Measurements from ENCODE around the gene DPP10.

Gene DPP10

DNA sequence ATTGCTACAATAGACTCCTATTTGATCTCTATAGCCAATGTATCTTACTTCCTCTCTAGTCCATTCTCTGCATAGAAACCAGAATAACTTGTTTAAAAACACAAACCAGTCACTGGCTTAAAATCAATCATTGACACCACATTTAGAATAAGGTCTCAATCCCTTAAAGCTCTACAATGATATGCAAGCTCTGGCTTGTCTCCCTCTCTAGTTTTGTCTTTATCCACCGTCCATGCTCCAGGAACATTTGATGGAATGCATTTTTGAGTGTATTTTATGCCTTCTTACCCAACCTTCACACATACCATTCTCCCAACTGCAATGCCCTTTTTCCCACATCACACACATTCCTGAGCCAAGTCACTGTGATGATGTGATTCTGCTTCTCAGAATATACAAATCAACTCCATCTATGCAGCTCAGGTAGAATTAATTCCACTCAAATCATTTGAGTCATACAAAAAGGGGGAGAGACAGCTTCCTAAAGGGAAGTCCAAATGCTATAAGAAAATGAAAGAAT, 1107.2 kb downstream of the DPP10 start:
- no peak for DNase-seq
- in situ Hi-C loops (cut with MboI; ENCODE audit: low pct_unique_long_range_greater_than_20kb, low sequenced_read_pairs), result no loop called here

DNA sequence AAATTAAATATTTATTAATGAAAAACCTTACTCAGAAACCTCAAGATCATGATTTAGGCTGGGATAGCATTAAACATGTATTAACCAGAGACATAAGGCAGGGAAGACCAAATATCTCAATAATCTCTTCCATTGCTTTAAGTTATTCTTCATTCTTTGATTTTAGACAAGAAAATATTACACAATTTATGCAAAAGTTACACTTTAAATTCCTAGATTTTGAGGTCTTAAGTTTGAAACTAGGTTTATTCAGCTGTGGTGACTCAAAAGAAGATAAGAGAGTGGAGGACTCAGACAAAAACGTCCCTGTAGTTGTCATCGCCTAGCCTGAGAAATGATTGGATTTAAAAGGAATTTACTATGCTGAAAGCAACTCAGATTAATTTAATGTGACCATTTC, 1110.3 kb downstream of the DPP10 start:
- in situ Hi-C loops (cut with MboI; ENCODE audit: low pct_unique_long_range_greater_than_20kb, low sequenced_read_pairs), result no loop called here
- DNase-seq, result no peak

DNA sequence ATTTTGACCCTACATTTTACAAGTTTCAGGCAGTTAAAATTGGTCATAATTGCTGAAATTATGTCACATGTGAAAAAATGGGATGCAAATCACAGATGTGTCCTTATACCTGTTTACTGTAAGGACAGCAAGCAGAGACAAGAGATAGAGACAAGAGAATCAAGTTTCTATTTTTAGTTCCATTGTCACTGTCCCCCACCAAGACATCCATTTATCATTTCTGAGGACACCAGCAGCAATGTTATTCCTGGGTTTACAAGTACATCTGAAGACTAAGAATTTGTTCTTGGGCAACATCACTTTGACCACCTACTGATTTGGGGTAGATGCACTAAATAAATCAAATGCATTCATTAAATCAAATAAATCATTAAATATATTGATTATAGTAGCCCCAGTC, 1111.7 kb downstream of the DPP10 start:
- in situ Hi-C loops (cut with MboI; ENCODE audit: low pct_unique_long_range_greater_than_20kb, low sequenced_read_pairs), result no loop called here
- no peak for DNase-seq

DNA sequence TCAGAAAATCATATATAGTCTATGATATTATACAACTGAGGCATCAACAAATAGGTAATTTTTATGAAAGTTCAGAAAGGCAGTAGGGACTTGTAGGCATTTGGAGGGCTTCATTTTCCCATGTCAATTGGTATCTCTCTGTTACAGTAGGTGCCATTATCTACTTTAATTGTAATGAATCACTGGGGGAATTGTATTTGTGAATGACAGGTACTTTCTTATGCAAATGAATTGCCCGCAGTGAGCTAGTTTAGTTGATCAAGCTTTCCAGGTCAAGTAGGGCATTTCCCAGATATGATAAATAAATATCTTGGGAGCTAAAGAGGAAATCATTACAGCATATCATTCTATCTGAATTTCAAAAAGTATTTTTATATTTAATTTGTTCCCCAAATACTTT, 1116.3 kb downstream of the DPP10 start:
- no peak for DNase-seq
- in situ Hi-C loops (cut with MboI; ENCODE audit: low pct_unique_long_range_greater_than_20kb, low sequenced_read_pairs), result no loop called here

DNA sequence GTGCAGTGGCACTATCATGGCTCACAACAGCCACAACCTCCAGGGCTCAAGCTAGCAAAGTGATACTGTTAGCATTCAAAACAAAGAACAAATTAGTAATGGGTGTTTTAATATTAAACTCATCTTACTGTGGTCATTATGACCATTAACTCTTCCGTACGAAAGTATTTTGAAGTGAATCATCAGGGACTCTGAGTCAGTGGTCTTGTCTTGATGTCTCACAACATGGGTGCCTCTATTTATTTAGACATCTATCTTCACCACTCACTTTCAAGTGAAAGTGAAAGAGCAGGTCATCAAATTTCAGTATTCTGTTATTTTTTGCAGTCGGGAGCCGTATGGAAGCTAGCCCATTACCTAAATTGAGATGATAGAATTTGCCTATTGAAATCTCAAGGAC, 1118.2 kb downstream of the DPP10 start:
- DNase-seq, result no peak
- in situ Hi-C loops (cut with MboI; ENCODE audit: low pct_unique_long_range_greater_than_20kb, low sequenced_read_pairs), result no loop called here

DNA sequence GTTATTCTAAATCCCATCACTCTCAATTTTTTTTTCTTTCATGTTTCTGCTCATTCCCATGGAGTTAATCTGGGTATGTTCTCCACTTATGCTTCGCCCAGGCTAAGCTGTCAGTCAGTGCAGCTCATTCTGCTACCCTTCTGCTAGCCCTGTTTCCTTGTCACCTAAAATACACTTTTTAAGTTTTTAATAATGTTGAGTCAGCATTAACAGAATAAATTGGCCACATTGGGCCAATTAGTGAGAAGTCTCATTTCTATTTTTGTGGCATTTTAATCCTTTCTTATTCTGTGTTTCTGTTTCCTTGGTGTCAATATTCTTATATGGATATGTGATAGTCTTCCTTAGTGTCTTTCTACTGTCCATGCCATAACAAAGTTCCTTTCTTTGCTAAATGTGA, 1126.2 kb downstream of the DPP10 start:
- in situ Hi-C loops (cut with MboI; ENCODE audit: low pct_unique_long_range_greater_than_20kb, low sequenced_read_pairs), result no loop called here

DNA sequence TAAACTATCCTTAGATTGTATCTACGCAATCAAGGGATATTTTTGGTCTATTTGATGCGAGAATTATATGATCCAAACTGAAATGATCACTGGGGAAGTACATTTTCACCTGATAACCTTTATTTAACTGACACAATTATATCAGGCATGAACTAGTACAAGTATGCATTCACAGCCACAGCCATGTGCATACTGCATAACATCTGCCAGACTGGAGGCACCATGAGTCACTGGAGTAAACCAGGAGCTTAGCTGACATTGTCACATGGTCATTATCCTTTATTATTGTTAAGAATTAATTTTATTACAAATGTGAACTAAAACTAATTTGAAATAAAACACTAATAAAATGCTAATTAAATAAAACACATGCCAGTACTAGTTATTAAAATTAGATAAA, 1127.1 kb downstream of the DPP10 start:
- in situ Hi-C loops (cut with MboI; ENCODE audit: low pct_unique_long_range_greater_than_20kb, low sequenced_read_pairs), result no loop called here
- DNase-seq, result no peak

More for the DNA sequence above, 1126.2 kb downstream of the DPP10 start:
- no peak for DNase-seq

DNA sequence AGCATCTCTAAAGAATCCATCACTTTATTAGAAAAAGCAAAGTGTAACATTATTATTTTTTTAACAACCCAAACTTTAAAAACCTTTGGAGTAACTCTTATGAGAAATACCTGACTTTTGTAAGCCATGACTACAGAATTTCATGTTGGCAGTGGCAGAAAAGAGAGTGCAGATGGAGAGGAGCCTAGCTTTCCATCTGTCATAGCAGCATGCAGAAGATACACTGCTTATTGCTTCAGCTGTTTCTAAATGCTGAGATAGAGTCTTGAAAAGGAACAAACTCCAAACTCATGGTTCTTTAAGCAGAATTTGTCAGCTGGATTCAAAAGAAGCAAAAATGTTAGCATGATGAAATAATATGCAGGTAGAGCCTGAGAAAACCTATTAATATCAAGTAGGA, 1130.3 kb downstream of the DPP10 start:
- DNase-seq, result no peak
- in situ Hi-C loops (cut with MboI; ENCODE audit: low pct_unique_long_range_greater_than_20kb, low sequenced_read_pairs), result no loop called here

DNA sequence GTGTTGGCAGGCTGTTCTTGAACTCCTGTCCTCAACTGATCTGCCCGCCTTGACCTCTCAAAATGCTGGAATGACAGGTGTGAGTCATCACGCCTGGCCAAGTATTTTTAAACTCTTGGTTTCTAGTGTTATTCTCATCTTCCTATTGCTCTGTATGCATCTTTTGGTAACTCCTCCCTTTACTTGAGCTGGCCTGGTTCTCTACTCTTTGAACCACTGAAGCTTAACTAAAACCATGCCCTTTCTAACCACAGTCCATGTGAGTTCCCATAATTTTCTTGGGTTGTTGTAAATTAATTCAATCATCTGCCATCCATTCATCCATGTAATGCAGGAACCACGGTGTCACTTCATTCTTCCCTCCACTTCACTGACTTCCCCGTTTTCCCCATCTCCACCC, 1131.3 kb downstream of the DPP10 start:
- in situ Hi-C loops (cut with MboI; ENCODE audit: low pct_unique_long_range_greater_than_20kb, low sequenced_read_pairs), result no loop called here
- no peak for DNase-seq

DNA sequence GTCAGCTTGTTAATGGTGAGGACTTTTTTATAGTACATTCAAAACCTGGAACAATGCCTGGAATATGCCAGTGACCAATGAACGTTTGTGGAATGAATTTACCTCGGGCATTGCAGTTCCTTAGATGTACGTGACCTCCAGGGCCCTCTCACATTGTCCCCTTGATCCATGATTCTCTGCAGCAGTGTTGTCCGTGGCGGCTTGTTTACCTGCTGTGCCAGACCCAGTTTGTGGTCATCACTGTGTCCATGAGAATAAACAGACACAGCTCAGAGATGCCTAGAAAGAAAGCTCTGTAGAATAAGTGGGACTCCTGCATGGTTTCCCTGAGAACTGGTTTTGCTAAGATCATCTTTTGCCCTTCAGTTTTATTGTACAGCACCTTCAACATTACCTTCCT, 1132.2 kb downstream of the DPP10 start:
- in situ Hi-C loops (cut with MboI; ENCODE audit: low pct_unique_long_range_greater_than_20kb, low sequenced_read_pairs), result no loop called here
- DNase-seq, result no peak

DNA sequence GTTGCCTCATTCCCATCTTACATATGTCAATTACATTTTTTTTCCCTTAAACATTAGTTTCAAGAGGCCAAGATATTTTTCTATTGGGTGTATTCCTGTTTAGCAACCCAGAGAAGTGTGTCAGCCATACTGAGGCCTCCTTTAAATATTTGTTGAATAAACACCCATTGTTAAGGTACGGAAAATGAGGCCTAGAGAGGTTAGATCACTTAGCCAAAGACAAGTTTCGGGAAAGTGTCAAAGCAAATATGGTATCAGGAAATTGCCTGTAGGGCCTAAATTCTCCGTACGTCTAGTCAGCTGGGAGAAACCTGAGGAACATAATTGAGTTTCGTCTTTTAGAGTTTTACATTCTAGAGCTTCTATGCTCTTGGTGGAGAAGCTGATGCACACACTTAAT, 1138.3 kb downstream of the DPP10 start:
- in situ Hi-C loops (cut with MboI; ENCODE audit: low pct_unique_long_range_greater_than_20kb, low sequenced_read_pairs), result no loop called here
- DNase-seq, result no peak

DNA sequence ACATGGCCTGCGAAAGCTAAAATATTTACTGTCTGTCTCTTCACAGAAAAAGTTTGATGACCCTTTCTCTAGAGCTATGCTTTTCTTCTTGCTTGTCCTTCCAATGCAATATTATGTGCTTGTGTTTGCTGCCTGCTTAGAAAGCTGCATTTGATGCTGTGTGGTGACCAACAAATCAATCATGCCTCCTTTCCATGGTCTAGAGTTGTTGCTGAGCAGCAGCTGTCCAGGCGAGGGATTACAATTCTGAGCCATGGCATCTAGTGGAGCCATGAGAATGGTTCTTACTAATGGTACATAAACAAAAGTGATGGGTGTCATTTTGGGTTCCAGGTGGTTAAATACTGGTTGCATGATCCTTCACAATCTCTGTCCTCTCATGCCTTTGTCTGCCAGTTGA, 1142.1 kb downstream of the DPP10 start:
- in situ Hi-C loops (cut with MboI; ENCODE audit: low pct_unique_long_range_greater_than_20kb, low sequenced_read_pairs), result no loop called here
- DNase-seq, result no peak

DNA sequence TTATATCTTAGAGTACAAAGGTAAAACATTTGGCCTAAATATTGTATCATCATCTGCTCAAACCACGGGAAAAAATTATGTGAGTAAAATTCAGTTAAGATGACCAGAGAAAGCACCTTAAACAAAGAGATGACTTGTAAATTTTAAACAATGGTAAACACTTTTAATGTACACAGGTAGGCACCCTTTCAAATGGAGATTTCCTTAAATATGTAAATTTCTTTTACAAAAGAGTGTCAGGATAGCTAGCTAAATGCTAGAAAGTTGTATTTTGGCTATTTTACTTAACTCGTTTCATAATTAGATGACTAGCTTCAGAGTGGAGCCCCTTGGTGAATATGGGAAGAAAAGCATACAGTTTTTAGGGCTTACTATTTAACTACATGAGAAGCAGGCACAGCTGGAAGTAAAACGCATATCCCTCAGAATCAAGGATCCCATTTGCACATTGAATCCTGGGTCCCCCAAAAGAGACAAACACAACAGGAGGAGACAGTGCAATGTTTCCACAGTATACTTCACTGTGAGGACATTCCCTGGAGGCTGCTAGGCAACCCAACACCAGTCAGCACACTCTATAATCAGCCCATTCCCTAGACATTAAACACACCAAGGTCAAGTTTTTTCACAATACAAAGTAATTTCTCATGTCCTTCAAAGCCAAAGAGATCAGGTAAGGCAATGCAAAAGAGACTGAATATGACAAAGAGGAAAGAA, 1154.4 kb downstream of the DPP10 start:
- in situ Hi-C loops (cut with MboI; ENCODE audit: low pct_unique_long_range_greater_than_20kb, low sequenced_read_pairs), result no loop called here
- no peak for DNase-seq

DNA sequence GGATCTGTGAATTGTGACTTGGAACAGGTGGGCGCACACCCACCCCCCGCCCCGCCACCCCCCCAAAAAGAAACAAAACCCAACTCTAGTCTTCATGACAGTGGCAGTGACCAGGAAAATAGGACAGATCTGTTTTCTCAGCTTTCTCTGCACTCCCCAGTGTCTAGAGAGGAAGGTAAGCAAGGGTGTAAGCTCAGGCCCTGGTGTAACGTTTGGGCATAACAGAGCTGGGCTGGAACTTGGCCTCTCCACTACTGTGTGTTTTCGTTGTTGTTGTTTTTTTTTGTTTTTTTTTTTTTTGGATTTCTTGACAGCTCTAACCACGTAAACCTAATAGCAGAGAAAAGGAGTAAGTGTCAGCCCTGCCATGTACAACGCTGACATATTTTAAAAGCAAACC, 1160.8 kb downstream of the DPP10 start:
- no peak for DNase-seq
- in situ Hi-C loops (cut with MboI; ENCODE audit: low pct_unique_long_range_greater_than_20kb, low sequenced_read_pairs), result no loop called here

DNA sequence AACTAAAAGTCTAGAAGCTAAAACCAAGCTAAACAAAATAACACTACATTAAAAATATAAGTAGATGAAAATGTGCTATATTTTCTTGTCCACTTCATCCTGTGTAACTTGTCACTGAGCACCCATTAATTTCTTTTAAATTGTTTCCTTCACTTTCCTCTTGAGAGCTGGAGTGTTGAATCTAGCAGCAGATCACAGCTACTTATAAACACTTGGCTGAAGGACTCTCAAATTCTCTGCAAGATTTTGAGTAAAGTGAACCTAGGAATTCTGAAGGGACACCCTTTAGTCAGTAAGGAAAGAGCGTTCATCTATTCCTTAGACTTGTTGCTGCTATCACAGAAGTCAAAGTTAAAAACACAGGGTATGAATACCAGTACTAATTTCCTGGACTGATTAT, 1163.9 kb downstream of the DPP10 start:
- in situ Hi-C loops (cut with MboI; ENCODE audit: low pct_unique_long_range_greater_than_20kb, low sequenced_read_pairs), result no loop called here
- DNase-seq, result no peak

DNA sequence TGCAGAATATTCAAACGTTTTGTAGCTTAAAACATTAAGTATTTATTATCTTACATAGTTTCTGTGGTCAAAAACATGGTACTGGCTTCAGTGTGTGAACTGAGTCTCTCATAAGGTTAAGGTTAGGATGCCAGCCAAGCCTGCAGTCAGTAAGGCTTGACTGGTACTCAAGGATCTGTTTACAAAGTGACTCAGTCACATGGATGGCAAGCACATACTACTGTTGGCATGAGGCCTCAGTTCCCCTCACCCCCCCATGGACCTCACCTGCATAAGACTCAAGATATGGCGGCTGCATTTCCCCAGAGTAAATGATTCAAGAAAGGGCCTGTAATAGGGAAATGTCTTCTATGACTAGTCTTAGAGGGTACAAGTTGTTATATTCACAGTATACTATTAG, 1167.5 kb downstream of the DPP10 start:
- DNase-seq, result no peak
- in situ Hi-C loops (cut with MboI; ENCODE audit: low pct_unique_long_range_greater_than_20kb, low sequenced_read_pairs), result no loop called here

DNA sequence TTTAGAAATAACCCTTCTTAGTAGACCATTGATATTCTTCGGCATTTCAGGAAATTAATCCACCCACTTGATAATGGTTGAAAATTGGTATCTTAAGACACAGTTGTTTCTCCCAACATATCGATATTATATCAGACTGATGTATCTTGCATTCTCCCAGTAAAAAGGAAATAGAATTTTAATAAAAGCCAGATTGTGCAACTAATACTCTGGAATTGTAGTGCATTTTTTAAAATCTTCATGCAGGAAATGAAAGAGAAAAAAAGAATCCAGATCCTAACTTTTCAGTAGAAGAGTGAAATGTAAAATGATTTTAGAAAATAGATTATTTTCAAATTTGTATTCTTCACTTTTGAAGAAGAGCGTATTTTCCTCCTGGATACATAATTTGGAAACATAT, 1168.4 kb downstream of the DPP10 start:
- in situ Hi-C loops (cut with MboI; ENCODE audit: low pct_unique_long_range_greater_than_20kb, low sequenced_read_pairs), result no loop called here
- DNase-seq, result no peak

DNA sequence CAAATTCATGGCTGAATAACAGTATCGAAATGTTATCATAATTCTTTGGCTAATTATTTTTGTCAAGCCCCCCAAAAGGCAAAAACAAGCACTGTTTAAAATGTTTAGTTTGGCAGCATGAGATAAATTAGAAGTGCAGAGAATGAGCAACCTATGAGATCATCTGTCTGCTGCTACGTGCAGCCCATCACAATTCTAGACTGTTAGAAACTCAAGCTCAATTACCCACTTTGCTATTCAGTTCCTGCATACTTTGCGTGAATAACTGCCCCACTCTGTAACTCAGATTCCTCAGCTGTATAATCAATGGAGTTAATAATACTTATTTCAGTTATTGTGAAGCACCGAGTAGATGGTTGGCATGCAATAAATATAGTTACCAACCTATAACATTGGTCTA, 1181.9 kb downstream of the DPP10 start:
- in situ Hi-C loops (cut with MboI; ENCODE audit: low pct_unique_long_range_greater_than_20kb, low sequenced_read_pairs), result no loop called here
- no peak for DNase-seq

DNA sequence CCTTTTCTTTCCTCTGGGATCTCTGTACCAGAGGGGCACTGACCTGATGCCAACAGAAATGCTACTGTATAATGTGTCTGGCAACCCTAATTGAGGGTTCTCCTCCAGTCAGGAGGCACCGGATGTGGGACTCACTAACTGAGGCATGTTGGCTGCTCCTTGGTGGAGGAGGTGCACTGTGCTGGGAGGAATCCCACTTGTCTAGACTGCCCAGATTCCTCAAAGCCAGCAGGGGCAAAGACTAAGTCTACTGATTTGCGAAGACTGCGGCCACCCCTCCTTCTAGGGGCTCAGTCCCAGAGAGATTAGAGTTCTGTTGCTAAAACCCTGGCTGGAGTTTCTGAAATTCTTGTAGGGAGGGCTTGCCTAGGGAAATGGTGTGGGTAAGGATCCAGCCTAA, 1192.1 kb downstream of the DPP10 start:
- in situ Hi-C loops (cut with MboI; ENCODE audit: low pct_unique_long_range_greater_than_20kb, low sequenced_read_pairs), result no loop called here
- DNase-seq, result no peak

DNA sequence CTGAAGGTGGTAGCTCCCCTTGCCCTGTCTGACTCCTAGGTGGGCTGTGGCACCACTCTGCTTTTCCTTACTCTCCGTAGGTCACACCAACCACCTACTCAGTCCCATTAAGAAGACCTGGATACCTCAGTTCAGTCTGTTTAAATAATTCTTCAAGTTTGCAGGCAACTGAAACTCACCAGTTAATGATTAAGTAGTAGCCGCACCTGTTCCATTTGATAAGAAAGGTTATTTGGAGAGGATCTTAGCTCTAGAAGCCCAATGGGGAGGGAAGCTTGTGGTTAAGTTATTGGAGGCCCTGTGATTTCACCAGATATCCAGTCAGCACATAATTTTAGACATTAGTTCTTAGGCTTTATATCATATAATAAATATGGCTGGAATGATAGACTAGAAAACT, 1193.0 kb downstream of the DPP10 start:
- no peak for DNase-seq
- in situ Hi-C loops (cut with MboI; ENCODE audit: low pct_unique_long_range_greater_than_20kb, low sequenced_read_pairs), result no loop called here

DNA sequence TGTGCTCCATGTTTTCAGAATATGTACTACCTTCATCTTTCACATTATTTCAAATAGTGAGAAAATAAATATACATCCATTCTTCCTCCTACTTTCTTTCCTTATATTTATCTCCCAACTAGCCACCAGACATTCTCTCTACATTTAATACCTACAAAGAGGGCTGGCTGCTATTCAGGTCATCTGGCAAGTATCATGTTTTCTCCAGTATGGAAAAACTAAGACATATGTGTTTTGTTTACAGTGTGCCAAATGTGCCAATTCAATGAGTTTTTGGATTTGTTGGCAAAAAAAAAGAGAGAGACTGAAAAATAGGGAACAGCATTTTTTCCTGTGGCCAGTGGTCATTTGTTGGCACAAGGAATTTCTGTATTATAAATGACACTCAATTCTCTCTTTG, 1207.3 kb downstream of the DPP10 start:
- in situ Hi-C loops (cut with MboI; ENCODE audit: low pct_unique_long_range_greater_than_20kb, low sequenced_read_pairs), result no loop called here
- no peak for DNase-seq

All from KBM-7 (cell line).